Islet precursor cell (in vitro differentiated cells): ENCODE results near the gene EFHC2.
"Not testable (repeated sequence)": the region's sequence is repeated elsewhere in the genome, so short reads cannot be mapped to it uniquely, and the experiment has no call there.

Experiments used
- DNase-seq: peaks from one replicate; pipeline ENCODE4 v3.0.0-alpha.2; 2018

EFHC2 gene

GRCh38 chrX:44290718-44291117, 52.8 kb downstream of the EFHC2 start:
- no peak for DNase-seq

DNA sequence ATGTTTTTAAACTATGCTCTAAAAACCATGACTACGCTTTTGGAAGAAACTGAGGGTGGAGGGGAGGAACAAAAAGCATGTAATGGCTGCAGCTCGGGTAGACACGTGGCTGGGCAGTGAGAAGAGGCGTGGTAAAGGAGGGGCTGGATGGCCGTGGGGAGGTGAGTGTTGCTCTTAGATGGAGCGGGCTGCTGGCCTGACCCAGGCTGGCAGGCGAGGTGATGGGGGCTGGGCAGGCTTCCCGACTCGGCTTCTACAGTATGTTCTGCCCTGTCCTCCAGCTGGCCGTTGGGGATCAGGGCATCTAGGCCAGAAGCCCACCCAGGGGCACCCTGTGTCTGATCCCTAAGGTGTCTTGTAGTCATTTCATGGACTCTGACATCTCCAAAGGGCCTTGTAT, 60.7 kb downstream of the EFHC2 start:
- DNase-seq: no peak

- DNase-seq: no peak
Observed at GRCh38 chrX:44280116-44280515, 63.4 kb downstream of the EFHC2 start.

DNA sequence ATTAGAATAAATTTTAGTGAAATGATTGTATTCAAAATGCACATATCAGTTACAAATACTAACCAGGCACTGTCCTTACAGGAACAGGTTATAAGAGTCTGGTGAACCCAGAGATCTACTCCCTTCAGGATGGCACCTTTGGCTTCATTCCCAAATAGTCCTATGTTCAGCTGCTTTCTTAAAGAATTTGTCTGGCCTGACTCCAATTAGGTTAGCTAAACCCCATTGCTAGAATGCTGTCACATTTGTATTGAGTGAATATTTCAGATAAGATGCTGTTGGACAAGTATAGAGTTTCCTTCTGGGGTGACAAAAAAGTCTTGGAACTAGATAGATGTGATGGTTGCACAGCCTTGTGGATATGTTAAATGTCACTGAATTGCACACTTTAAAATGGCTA, 69.4 kb downstream of the EFHC2 start:
- DNase-seq: no peak

DNA sequence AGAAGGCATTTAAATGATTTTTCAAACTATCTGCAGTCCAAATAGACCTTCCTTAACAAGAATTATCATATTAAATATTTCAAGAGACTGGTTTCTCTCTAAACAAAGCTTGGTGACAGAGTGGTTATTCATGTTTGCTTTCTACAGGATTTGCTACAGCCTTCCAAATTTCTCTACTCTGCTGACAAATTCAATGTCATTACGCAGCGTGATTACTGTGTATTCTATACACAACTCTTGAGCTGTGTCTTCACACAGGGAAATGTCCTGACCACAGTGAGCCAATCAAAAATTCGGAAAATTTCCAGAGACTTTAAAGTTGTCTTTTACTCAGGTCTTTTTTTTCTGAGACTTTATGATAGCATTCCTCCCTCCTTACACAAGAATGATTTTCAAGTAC, 75.6 kb downstream of the EFHC2 start:
- DNase-seq: no peak

- DNase-seq: no peak
Observed at GRCh38 chrX:44267116-44267515, 76.4 kb downstream of the EFHC2 start.

DNA sequence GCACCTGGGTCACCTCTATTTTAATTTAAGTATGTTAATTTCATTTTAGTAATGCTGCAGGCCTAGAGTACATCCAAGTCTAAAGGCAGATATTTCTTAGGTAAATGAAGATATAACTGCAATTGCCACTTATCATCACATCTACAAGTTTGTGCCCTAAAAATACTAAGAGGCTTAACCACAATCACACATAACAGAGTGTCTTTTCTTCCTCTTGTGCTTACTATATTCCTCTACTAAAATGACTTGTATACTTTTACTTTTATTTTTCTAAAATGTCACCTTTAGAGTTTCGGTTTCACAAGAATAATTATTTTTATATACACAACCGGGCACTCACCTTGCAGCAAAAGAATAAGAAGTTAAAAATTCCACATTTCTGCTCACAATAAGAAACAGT, 77.9 kb downstream of the EFHC2 start:
- no peak for DNase-seq

DNA sequence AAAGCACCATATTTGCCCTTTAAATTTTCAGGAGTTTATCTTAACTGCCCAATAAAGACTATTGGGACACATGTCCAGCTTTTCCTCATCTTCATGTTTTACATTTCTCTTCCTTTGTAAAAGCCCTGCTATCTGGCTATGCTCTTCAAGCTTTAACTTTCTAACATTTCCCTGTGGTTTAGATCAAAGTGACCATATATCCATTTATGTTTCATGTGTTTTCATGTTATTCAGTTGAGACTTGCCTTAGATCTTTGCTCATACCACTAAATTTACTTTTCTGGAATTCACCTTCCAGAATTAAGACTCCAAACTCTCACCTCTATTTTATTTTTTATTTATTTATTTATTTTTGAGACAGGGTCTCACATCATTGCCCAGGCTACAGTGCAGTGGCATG, 78.5 kb downstream of the EFHC2 start:
- no peak for DNase-seq

DNA sequence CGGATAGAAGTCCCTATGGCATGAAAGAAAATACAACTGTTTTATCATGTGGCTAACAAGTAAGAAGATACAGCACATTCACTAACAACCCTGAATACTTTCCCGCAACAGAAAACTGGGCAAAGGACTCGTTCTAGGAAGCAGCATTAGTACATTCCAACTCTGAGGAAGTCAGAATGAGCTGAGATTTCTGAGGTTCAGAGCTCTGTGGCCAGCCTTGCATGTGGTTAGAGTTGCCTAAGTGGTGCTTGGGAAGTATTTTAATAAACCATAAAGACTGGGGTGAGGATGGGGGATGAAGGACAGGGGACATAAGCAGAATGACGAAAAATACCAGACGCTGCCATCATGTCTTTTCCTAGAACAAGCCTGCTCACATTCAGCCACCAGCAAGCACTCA, 82.2 kb downstream of the EFHC2 start:
- DNase-seq: no peak

DNA sequence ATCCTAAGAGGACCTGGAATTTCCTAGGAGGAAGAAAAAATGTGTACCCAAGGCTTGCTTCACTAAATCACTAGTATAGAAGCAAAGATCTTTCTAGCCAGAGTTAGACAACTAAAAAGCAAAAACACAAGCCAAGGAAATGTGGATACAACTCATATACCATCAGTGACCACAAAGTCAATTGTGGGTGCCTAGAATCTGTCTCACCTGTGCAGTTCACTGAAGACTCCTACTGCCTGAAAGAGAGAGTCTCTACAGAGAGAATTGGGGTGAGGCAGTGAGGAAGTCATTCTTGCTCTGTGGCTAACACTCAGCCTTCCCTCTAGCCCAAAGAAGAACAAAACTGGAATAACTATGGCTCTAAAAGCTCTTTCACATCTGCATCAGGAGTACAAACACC, 82.9 kb downstream of the EFHC2 start:
- no peak for DNase-seq

- DNase-seq: not testable (repeated sequence)
Observed at GRCh38 chrX:44255742-44256141, 87.7 kb downstream of the EFHC2 start.

GRCh38 chrX:44253575-44253942, 89.9 kb downstream of the EFHC2 start:
- no peak for DNase-seq

- DNase-seq: peak; percentile 66
Observed at GRCh38 chrX:44252688-44253574, 90.5 kb downstream of the EFHC2 start.

GRCh38 chrX:44247468-44247867, 96.0 kb downstream of the EFHC2 start:
- no peak for DNase-seq

- no peak for DNase-seq
Observed at GRCh38 chrX:44246826-44247225, 96.6 kb downstream of the EFHC2 start.

DNA sequence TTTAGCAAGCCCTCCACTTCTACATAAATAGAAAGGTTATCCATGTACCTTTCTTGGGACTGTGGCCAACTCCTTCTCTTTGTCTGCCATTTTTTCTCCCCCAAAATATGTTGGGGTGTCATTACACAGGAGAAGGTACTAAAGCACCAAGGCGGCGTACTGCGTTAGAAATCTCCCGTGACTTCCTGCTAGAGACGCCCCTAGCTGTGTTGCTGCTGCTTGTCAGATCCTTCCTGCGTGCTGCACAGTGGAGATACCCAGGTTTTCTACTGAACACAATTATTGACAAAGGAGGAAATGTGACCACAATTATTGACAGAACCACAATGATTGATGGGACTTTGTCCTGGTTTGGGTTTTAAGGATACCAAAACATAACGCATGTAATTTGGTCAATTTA, 97.7 kb downstream of the EFHC2 start:
- DNase-seq: no peak

DNA sequence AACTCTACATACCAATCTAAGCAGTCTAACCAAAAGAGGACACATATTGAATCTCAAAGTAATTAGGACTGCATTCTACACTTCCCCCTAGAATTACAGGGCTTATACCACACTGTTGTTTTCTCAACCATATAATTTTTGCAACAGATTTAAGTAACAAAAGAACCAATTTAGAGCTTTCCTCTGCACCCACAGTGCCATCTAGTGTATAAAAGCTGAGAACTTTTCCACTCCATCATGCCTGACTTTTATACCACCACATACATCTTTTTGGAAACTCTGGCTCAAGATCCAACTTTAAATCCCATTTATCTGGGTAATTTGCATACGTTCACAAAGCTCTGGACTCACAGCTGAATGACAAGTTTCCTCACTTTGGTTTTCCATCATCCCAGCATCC, 99.5 kb downstream of the EFHC2 start:
- DNase-seq: no peak

GRCh38 chrX:44241546-44241945, 101.9 kb downstream of the EFHC2 start:
- DNase-seq: no peak

DNA sequence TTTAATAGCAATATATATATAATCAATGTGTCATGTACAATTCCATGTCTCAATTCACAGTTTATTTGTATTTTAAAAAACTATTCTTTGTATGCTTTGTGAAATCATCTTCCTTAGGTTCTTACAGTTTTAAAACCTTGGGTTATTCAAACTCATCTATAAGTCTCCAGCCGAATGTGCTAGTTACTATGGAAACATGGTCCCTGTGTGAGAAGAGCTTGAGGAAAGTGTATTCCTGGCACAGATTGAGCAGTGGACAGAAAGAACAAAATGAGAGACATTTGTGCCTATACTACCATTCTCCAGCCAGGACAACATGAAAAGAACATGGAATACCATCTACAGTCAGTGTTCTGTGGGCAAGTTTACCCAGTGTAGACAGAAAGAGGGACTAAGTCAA, 103.4 kb downstream of the EFHC2 start:
- no peak for DNase-seq

- DNase-seq: no peak
Observed at GRCh38 chrX:44239036-44239435, 104.4 kb downstream of the EFHC2 start.

DNA sequence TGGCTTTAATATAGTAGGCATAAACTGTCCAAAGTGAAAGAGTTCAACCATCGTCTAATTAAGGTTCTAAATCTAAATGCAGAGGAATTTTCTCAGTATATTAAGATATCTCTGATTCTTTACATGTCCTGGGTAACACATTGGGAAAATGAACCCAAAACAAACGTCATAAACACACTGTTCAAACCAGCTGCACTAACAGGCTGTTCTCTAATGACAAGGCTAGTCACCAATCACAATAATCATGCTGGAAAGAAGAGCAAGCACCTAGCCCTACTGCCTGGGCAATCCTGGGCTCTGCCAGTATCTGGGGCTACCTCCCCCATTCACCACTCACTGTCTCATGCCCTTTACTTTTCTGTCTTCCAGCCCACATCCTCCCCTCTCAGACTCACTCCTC, 107.9 kb downstream of the EFHC2 start:
- no peak for DNase-seq

- no peak for DNase-seq
Observed at GRCh38 chrX:44234541-44234940, 108.9 kb downstream of the EFHC2 start.

GRCh38 chrX:44234116-44234515, 109.4 kb downstream of the EFHC2 start:
- DNase-seq: no peak

DNA sequence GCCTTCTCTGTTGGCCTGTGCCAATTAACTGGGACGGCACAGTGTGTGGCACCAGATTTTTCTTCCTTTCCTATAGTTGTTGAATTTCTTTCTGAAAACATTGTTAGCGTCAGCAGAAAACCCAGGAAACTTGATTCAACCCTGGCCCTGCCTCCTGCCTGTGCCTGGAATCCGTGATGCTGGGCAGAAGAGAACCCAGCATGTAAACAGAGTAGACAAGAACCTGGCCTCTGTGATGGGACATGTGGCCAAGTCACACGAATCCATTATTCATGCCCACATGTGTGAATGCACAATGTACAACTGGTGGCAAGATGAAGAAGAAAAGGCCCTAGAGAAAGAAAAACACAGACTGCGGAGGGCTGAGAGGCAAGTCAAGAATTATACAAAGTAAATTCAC, 111.4 kb downstream of the EFHC2 start:
- DNase-seq: no peak

DNA sequence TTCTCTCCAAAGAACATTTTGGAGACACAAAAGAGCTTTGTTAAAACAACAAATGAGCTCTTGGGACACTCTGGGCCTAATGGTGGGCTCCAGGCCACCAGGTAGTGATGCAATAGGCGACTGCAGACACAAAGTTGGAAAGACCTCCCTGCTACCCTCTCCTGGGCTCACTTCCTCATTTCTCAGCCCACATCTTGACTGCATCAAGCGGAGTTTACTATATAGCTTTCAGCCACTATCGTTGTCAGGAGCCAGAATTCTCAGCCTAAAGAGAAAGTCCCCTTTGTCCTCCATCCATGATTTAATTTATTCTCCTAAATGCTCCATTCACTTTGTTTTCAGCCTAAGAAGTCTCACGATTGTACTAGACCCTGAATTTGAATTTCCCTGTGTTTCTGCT, 114.9 kb downstream of the EFHC2 start:
- no peak for DNase-seq
